ENCODE data around the gene DISP2.
A peak's percentile ranks its signal among the peaks of the same experiment; 100 is the strongest.

The DISP2 gene

DNA sequence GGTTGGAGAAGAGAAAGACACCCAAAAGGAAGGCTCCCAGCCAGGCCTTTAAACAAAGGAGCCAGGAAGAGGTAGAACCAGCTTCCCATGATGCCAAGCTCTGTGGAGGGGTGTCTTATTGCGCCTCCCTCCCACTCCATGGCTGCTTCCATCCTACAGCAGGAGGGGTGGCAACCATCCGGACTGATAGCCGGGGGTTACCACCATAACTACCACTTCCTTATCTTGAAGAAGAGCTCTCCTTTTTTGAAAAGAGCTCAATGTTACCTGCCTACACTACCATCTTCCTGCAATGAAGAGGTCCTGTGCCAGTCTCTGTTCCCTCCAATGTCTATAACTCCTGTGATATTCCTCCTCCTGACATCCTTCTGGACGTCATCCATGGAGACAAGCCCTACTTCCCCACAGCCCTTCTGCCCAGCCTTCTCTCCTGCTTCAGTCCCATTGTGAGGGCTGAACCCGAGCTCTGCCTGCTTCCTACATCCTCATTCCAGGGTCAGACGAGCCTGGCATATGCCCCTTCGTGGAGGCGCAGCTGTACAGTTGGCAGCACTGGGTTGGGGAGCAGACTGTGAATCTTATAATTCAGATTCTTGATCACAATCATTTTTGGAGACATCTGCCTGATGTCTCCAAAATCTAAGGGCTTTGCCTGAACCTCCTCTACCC is 25.8 kb upstream of the DISP2 start:
- H3K27ac Mint-ChIP-seq = no peak overlapping the region
- peaks cover 8 to 11% of the 10 kb centered on the region in 2 donors for H3K36me3 Mint-ChIP-seq
- no peaks in the 10 kb centered on the region for H3K9me3 Mint-ChIP-seq
- H3K4me3 Mint-ChIP-seq = no peak overlapping the region
- peaks cover 34 to 77% of the 10 kb centered on the region in 2 donors for H3K4me1 Mint-ChIP-seq
- peaks cover 4 to 24% of the 10 kb centered on the region in 2 donors for H3K27me3 Mint-ChIP-seq
- no peak for ATAC-seq (replicated peaks)
- DNase-seq = no peak

DNA sequence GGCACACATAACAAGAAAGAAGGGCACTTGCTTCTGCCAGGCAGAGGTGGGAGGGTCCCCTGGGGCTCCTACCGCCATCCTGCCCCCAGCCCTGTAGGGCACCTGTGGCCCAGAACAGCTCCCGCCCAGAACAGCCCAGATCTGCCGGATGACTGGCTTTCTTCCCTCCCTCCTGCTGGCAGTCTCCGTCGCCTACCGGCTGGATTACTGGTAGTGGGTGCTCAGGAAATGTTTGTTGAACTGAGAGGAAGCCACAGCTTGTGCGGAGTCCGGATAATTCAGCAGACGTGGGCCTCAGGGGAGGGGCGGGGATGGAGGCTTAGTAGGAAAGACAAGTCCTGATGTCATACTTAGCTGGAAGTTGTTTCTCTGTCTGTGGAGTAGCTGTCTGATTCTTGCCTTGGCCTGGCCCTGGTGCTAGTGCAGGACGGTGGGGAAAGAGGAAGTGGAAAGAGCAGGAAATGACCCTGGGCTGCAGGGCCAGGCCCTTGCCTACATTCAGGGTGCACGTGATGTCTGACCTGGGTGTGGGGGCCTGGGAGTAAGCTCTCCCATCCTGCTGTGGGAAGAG is 24.0 kb upstream of the DISP2 start:
- peak overlapping the region; percentile 59 to 73 for H3K4me3 Mint-ChIP-seq
- peaks cover 38 to 73% of the 10 kb centered on the region in 2 donors for H3K4me1 Mint-ChIP-seq
- H3K27me3 Mint-ChIP-seq = peaks cover 4 to 34% of the 10 kb centered on the region in 2 donors
- H3K9me3 Mint-ChIP-seq = no peaks in the 10 kb centered on the region
- H3K27ac Mint-ChIP-seq = peak overlapping the region; percentile 77
- H3K36me3 Mint-ChIP-seq = peaks cover 3% of the 10 kb centered on the region in 2 donors
- ATAC-seq (replicated peaks) = peak; percentile 78
- peak; percentile 30 for DNase-seq

DNA sequence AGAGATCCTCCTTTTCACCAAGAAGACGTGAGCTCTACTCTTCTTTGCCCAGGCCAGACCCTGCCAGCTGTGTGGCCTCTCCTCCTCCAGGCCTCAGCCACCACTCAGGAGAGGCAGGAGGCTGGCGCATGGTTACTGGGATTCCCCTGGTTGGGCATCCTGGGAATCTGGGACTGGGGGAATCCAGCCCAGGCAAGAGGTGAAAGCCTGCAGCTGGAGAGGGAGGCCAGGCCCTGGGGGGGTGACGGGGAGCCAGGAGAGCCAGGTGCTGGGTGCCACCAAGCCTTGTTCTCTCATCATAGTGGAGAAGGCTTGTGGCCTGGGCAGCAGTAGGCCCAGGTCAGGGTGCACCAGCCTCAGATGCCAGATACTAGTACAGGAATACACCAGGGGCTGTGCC is 23.5 kb upstream of the DISP2 start:
- Mint-ChIP-seq H3K27me3 (peaks cover 4 to 29% of the 10 kb centered on the region in 2 donors), H3K4me1 (peaks cover 38 to 68% of the 10 kb centered on the region in 2 donors), H3K4me3 (peak overlapping the region in 1 of 2 donors; percentile 73), H3K27ac (peak overlapping the region; percentile 77), H3K9me3 (no peaks in the 10 kb centered on the region), H3K36me3 (peaks cover 2 to 3% of the 10 kb centered on the region in 2 donors)
- DNase-seq (no peak), ATAC-seq (replicated peaks) (peak; percentile 6 to 17)

DNA sequence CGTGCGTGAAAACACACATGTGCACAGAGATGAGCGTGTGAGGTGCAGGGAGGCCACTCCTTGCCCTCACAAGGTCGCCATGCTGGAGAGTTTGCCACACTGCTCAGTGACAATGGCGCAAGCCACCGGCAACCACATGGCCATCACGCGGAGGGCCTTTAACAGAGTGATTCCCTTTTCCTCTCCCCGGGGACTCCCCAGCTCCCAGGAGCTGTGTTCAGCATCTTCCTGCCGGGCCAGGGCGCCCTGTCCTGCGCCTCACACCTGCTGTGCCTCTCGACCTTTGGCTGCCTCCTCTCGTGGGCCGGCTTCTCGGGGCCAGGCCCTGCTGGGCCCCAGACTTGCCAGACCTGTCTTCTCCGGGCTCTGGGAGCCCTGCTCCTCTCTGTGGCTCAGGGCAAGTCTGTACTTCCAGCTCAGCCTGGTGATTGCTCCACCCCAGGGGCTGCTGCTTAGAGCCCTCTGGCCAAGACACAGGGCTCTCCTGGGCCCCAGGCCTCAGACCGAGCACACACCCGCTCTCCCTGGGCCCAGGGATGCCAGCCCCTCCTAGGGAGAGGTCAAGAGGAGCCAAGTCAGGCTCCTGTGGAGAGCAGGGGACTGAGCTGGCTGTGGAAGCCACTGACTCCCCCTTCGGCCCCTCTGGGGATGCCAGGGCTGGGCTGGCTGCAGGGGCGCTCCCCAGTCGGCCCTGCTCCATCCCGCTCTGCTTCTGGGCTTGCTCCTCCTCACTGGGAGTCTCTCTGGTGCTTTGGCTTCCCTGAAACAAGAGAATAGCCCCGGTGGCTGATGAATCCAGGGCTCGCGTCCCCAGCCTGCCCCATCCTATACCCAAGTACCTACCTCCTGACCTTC is 22.9 kb upstream of the DISP2 start:
- DNase-seq (no peak), ATAC-seq (replicated peaks) (no peak)
- Mint-ChIP-seq H3K4me1 (peaks cover 38 to 67% of the 10 kb centered on the region in 2 donors), H3K27me3 (peaks cover 4 to 28% of the 10 kb centered on the region in 2 donors), H3K4me3 (no peak overlapping the region), H3K9me3 (no peaks in the 10 kb centered on the region), H3K36me3 (peaks cover 2 to 3% of the 10 kb centered on the region in 2 donors), H3K27ac (no peak overlapping the region)

DNA sequence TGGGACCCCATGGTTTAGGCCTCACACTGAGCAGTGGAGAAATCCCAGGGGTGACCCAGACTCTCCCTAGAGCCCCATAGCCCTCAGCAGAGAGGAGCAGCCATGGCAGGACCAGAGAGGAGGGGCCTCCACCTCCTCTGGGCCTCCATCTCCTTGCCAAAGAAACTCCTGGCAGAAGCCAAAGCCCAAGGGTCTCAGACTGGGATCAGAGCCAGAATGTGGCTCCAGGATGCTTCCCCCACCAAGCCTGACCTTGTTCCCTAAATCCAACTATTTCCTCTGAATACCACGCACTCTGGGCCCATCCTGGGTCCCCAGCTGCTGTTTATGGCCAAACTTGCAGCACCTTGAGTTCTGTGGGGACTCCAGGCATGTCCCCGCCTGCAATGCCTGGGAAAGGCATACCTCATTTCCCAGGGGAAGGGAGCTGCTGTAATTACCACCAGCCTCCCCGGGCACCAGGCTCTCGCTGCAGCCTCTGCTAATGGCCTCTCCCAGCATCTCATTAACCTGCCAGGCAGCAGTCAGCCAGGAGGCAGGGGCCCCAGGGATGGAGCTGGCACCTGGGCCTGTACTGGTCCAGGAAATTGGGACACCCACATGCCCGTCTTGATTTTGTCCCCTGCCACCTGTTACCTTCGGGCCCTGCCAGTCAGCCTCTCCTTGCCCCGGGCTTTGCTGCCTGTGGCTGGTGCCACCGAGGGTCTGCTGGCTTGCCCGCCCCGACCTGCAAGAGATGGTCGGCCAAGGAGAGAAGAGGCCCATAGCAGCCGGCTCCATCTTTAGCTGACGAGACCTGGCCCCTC is 21.9 kb upstream of the DISP2 start:
- H3K27me3 Mint-ChIP-seq = peaks cover 4 to 28% of the 10 kb centered on the region in 2 donors
- H3K27ac Mint-ChIP-seq = no peak overlapping the region
- H3K36me3 Mint-ChIP-seq = peaks cover 2 to 3% of the 10 kb centered on the region in 2 donors
- H3K4me1 Mint-ChIP-seq = peaks cover 38 to 67% of the 10 kb centered on the region in 2 donors
- no peak for DNase-seq
- H3K4me3 Mint-ChIP-seq = no peak overlapping the region
- H3K9me3 Mint-ChIP-seq = no peaks in the 10 kb centered on the region
- ATAC-seq (replicated peaks) = no peak

DNA sequence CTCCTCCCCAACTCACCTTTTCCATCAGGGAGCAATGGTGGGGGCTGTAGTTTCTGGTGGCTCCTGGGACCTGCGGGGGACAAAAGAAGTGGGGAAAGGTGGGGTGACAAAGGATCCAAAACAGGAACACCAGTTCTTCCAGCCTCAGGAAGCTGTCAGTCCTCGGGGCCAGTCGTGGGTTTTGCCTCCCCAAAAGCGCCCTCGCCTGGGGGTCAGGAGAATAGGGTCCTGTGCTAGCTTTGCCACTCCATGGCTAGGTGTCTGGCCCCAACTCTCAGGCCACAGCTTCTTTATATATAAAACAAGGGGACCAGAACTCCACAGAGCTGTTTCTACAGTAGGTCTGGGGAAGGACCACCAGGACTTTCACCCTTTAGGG is 21.3 kb upstream of the DISP2 start:
- ATAC-seq (replicated peaks) (no peak), DNase-seq (no peak)
- no peak overlapping the region for H3K4me3 Mint-ChIP-seq
- no peak overlapping the region for H3K27ac Mint-ChIP-seq
- H3K4me1 Mint-ChIP-seq = peaks cover 38 to 66% of the 10 kb centered on the region in 2 donors
- no peaks in the 10 kb centered on the region for H3K9me3 Mint-ChIP-seq
- peaks cover 2 to 3% of the 10 kb centered on the region in 2 donors for H3K36me3 Mint-ChIP-seq
- H3K27me3 Mint-ChIP-seq = peaks cover 4 to 28% of the 10 kb centered on the region in 2 donors

GRCh38 chr15:40337597-40337996 is 20.4 kb upstream of the DISP2 start:
- ATAC-seq (replicated peaks) = no peak
- no peak overlapping the region for H3K27ac Mint-ChIP-seq
- H3K4me1 Mint-ChIP-seq = peaks cover 36 to 58% of the 10 kb centered on the region in 2 donors

GRCh38 chr15:40338041-40338657 is 19.9 kb upstream of the DISP2 start:
- H3K27ac Mint-ChIP-seq = peak overlapping the region; percentile 39
- peak overlapping the region in 1 of 2 donors; percentile 43 for H3K4me3 Mint-ChIP-seq
- peaks cover 33 to 52% of the 10 kb centered on the region in 2 donors for H3K4me1 Mint-ChIP-seq
- ATAC-seq (replicated peaks) = peak; percentile 73 to 77
- DNase-seq = peak; percentile 61
- H3K9me3 Mint-ChIP-seq = no peaks in the 10 kb centered on the region
- peaks cover 0 to 2% of the 10 kb centered on the region in 2 donors for H3K36me3 Mint-ChIP-seq
- H3K27me3 Mint-ChIP-seq = peaks cover 4 to 28% of the 10 kb centered on the region in 2 donors

More at GRCh38 chr15:40337597-40337996, 20.4 kb upstream of the DISP2 start:
- H3K27me3 Mint-ChIP-seq = peaks cover 4 to 28% of the 10 kb centered on the region in 2 donors
- no peaks in the 10 kb centered on the region for H3K9me3 Mint-ChIP-seq
- H3K36me3 Mint-ChIP-seq = peaks cover 2 to 3% of the 10 kb centered on the region in 2 donors
- no peak overlapping the region for H3K4me3 Mint-ChIP-seq
- DNase-seq = no peak

GRCh38 chr15:40338921-40339620 is 18.9 kb upstream of the DISP2 start:
- Mint-ChIP-seq H3K9me3 (no peaks in the 10 kb centered on the region), H3K27ac (no peak overlapping the region), H3K4me1 (peaks cover 27 to 44% of the 10 kb centered on the region in 2 donors), H3K27me3 (peaks cover 4 to 28% of the 10 kb centered on the region in 2 donors), H3K4me3 (no peak overlapping the region), H3K36me3 (peaks cover 0 to 2% of the 10 kb centered on the region in 2 donors)
- DNase-seq (no peak), ATAC-seq (replicated peaks) (no peak)

DNA sequence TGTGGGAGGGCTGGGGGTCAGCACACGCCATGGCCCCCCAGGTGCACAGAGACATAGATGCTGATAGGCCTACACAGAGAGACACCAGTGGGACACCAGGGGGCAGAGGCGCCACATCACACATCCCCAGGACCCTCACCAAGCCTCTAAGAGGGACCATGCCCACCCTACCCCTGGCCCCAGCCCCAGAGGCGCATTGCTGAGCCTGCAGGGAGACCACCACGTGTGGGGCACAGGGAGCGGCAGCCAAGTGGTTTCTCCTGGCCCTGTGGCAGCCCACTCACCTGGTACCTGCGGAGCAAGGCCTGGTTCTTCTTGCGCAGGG is 18.4 kb upstream of the DISP2 start:
- Mint-ChIP-seq H3K9me3 (no peaks in the 10 kb centered on the region), H3K4me1 (peaks cover 25 to 44% of the 10 kb centered on the region in 2 donors)
- no peak for DNase-seq

DNA sequence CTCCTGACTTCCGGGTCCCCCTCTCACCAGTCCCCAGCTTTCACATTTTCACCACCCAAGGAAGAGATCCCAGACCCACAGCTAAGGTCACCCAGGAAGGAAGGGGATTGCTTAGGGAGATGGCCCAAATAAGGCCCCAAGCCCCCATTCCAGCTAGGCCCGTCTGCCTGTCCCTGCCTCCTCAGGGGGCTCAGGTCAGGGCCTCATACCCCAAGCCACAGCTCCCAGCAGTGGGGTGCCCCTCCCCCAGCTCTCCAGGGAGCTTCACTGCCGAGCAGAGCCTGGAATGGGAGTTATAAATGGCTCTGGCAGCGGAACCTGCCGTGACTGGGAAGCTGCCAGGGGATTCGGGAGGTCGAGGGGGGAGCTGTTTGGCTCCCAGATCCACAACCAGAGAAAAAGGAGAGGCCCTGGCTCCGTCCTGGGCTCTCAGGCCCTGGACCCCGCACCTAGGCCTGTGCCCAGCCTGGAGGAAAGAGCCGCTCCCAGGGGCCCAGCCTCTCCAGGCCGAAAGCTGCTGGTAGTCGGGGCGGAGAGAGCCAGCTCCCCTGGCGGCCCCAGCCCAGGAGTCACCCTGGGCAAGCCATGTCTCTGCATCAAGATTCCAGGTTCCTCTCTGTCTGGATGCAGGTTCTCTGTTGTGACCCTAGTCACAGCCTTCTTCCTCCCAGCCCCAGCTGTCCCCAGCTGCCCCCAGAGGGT is 17.8 kb upstream of the DISP2 start:
- no peak for ATAC-seq (replicated peaks)
- Mint-ChIP-seq H3K4me1 (peaks cover 24 to 40% of the 10 kb centered on the region in 2 donors), H3K27me3 (peaks cover 4 to 28% of the 10 kb centered on the region in 2 donors), H3K9me3 (no peaks in the 10 kb centered on the region), H3K27ac (no peak overlapping the region), H3K4me3 (no peak overlapping the region), H3K36me3 (no peaks in the 10 kb centered on the region)
- no peak for DNase-seq

More for the DNA sequence above, 18.4 kb upstream of the DISP2 start:
- H3K27me3 Mint-ChIP-seq = peaks cover 4 to 28% of the 10 kb centered on the region in 2 donors
- peaks cover 0 to 1% of the 10 kb centered on the region in 2 donors for H3K36me3 Mint-ChIP-seq
- no peak overlapping the region for H3K27ac Mint-ChIP-seq
- H3K4me3 Mint-ChIP-seq = no peak overlapping the region
- no peak for ATAC-seq (replicated peaks)

- H3K4me3 Mint-ChIP-seq = no peak within 1 kb of the TSS
- no peak within 1 kb of the TSS for H3K27ac Mint-ChIP-seq
Measured at GRCh38 chr15:40340740-40341400, 17.1 kb upstream of the DISP2 start, which contains the start of gene CCDC9B. TSS of gene CCDC9B (minus strand) at chr15:40340939. CDS start at chr15:40340819, 120 bp downstream.

More at GRCh38 chr15:40340740-40341400, 17.1 kb upstream of the DISP2 start, which contains the start of gene CCDC9B:
- Mint-ChIP-seq H3K27me3 (peaks cover 4 to 25% of the 10 kb centered on the region in 2 donors), H3K36me3 (no peaks in the 10 kb centered on the region), H3K4me1 (peaks cover 20 to 34% of the 10 kb centered on the region in 2 donors), H3K9me3 (no peaks in the 10 kb centered on the region)
- DNase-seq = no peak
- ATAC-seq (replicated peaks) = no peak
